Femur (tissue), 1 donor: ENCODE data around the gene CREBL2.
A peak's percentile ranks its signal among the peaks of the same experiment; 100 is the strongest.
"Not testable (repeated sequence)": the region's sequence is repeated elsewhere in the genome, so short reads cannot be mapped to it uniquely, and the experiment has no call there.

Experiments
- DNase-seq: peaks from one replicate; pipeline ENCODE4 v3.0.0-alpha.2; 2017

The CREBL2 gene

DNA sequence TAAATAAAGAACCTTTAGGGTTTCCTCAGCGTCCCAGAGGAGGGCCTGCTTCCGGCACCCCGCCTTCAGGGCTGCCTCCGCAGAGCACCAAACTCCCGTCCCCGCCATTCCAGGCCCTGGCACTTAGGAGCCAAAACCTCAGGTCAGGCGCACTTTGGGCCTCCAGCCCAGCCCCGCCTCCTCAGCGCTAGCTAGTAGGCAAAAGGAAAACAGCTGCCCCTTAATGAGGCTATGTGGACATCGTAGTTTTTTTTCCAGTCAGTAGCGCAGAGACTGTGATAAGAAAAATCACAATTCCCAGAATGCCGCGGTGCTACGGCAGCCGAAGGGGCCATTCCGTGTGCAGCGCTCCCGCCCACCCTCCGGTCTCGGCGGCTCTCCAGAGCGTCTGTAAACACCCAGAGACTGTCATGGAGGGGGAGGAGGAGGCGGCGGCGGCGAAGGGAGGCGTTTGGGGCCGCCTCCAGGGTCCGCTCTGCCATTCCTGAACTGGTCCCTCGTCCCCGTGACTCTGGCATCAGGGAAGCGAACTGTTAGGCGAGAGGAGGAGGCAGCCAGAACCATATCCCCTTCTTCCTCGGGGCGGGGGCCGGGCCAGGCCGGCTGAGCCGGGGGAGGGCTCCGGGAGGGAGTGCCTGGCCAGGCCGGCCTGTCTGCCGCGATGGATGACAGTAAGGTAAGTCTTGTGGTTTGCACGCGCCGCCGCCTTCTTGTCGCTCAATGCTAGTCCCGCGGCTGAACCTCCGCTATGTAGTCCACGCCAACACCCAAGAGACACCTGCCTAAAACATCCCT lies at the start of gene CREBL2:
CREBL2 (plus strand) TSS at position 365 of the 795 bp plus-strand sequence; CDS start at position 662, 297 bp downstream.
- DNase-seq, result peak; percentile 96

DNA sequence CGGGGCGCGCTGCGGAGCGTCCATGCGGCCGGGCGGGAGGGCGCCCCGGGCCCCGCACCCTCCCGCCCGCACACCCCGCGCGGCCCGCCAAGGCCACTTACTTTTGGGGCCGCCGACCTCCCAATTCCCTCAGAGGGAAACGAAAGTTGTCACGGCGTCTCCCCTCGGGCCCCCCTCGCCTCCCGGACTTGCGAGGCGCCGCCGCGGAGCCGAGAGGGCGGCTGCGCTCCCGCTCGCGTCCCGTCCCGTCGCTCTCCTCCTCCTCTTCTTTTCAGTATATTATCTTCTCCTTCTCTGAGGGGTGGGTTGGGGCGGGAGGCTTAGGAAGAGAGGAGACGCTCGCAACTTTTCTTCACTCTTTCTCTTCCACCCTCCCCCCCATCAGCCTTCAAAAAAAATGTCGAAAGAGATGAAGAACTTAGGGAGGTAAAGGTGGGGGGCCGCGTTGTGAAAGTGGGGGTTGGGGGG lies 49.6 kb upstream of the CREBL2 start:
- DNase-seq, result peak; percentile 45

GRCh38 chr12:12562585-12563261 lies 49.0 kb upstream of the CREBL2 start, which contains the start of gene DUSP16:
Gene DUSP16, minus strand, starts transcription at chr12:12562863. Its CDS starts 41,765 bp downstream, at chr12:12521098.
- peak; percentile 97 for DNase-seq

DNA sequence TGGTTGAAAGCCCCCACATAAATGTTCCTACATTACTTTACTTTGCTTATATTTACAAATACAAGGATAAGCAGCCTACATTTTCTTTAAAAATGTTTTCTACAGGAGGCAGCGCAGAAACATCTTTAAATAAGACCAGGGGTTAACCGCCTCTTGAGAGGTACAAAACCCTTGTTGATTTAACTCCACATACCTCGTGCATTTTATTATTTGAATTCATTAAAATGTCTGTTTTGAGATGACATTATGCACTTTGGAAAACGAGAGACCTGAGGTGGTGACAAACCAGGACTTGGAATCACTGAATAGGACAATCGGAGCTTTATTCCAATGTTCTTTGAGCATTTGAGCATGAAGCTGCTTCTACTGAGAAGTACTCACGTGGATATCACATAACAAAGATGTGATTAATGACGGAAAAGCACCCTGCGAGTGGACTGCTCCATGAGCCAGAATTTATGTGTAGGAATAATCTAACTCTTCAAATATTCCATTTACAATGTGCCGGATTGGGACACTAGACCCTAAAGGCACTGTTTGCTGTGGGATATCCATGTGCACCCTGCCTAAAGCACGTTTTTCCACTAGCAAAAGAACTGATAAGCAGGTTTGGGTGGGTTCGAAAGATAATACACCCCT lies 48.3 kb upstream of the CREBL2 start:
- DNase-seq, result no peak

DNA sequence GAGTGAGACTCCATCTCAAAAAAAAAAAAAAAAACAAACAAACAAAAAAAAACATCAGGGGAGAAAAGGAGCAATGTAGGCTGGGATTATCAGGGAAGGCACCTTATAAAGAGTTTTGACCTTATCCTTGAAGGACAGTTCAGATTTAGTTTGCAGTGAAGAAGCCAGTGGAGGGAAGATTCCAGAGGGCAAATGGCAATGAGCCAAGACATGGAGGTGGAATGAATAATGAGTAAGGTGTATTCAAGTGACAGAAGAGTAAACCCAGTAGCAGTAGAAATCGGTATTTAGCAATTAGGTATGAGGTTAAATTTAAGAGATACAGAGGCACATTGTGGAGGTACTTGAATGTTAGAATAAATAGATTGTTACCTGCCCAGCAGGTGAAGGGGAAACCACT lies 46.8 kb upstream of the CREBL2 start:
- DNase-seq, result no peak

- DNase-seq, result not testable (repeated sequence)
Measured at GRCh38 chr12:12565971-12566370, 45.7 kb upstream of the CREBL2 start.

DNA sequence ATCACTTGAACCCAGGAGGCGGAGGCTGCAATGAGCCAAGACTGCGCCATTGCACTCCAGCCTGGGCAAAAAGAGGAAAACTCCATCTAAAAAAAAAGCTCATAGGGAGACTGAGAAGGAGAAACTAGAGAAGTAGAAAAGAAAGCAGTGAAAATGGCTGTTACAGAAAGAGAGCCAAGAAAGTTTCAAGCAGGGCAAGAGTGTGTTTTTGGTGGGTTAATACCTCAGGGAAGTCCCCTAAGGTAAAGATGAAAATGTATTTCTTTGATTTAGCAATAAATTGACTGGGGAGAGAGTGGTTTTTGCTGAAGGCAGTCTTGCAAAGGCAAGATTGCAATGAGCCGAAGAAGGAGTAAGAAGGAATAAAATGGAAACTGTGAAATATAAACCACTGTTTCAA lies 39.0 kb upstream of the CREBL2 start:
- no peak for DNase-seq

DNA sequence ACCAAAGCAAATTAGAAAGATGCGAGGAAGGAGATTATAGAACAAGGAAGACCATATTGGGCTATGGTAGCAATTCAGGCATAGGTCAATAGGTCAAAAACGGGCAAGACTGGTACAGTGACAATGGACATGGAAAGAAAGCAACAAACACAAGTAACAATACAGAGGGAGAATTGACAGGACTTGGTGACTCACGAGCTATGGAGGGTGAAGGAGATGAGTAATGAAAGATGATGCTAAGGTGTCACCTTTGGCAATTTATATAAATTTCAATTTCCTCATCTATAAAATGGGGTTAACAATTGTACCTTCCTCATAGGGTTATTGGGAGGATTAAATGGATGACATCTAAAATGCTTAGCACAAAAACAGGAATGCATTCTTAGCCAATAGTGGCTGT lies 33.9 kb upstream of the CREBL2 start:
- DNase-seq, result no peak

GRCh38 chr12:12580716-12581115 lies 31.0 kb upstream of the CREBL2 start:
- not testable (repeated sequence) for DNase-seq

- DNase-seq, result no peak
Measured at GRCh38 chr12:12582193-12582881, 29.3 kb upstream of the CREBL2 start.

- DNase-seq, result no peak
Measured at GRCh38 chr12:12582895-12583303, 28.8 kb upstream of the CREBL2 start.

- DNase-seq, result no peak
Measured at GRCh38 chr12:12583510-12584178, 28.0 kb upstream of the CREBL2 start.

DNA sequence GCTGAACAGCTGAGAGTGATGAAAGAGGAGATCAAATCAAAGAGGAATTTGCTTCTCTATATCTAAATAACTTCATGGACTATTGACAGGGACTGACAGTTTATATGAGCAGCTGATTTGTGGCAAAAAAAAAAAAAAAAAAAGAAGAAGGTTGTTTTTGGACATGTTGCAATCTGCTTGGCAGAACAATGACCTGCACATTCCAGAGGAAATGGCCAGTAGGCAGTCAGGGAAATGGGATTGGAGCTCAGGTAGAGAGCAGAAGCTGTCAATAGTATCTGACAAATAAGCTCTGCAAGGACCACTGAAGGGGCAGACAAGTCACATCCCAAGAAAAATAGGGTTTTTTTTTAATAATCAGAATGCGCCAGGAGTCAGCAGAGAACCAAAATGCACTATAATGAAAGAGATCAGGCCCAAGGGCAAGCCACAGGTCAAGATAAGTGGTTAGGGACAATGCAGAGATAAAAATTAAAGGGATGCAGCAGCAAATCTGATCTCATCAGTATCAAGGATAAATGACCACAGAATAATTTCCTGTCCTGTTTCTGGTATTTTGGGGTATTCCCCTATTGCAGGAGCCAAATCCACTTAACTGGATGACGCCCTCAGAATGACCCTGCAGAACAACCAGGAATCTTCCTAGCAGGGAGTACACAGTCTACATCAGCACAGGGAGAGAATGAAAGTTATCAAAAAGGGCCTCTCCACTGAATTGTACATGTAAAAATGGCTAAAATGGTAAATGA lies 26.4 kb upstream of the CREBL2 start:
- DNase-seq, result no peak

GRCh38 chr12:12586879-12587675 lies 24.6 kb upstream of the CREBL2 start:
- DNase-seq, result no peak

- DNase-seq, result no peak
Measured at GRCh38 chr12:12587878-12588277, 23.8 kb upstream of the CREBL2 start.

- not testable (repeated sequence) for DNase-seq
Measured at GRCh38 chr12:12588436-12588835, 23.2 kb upstream of the CREBL2 start.

GRCh38 chr12:12590961-12591360 lies 20.7 kb upstream of the CREBL2 start:
- no peak for DNase-seq

DNA sequence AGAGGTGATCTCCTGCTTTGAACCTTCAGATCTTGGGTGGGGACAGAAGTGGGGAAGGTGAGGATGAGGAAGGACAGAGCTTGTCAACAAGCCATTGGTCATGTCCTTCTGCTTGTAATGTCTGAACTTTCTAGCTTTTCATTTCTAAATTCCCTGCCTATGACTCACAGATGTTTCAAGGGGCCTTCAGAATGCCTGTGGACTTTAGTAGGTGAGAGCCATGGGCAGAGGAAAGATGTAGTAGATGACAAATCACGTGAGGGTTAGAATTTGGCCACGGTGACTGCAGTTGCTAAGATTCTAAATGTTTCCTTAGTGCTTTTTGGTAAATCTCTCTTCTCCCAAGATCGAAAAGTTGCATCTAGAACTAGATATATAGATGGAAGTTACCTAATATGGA lies 18.7 kb upstream of the CREBL2 start:
- no peak for DNase-seq

- not testable (repeated sequence) for DNase-seq
Measured at GRCh38 chr12:12595929-12596328, 15.7 kb upstream of the CREBL2 start.

- DNase-seq, result not testable (repeated sequence)
Measured at GRCh38 chr12:12596598-12596997, 15.1 kb upstream of the CREBL2 start.

DNA sequence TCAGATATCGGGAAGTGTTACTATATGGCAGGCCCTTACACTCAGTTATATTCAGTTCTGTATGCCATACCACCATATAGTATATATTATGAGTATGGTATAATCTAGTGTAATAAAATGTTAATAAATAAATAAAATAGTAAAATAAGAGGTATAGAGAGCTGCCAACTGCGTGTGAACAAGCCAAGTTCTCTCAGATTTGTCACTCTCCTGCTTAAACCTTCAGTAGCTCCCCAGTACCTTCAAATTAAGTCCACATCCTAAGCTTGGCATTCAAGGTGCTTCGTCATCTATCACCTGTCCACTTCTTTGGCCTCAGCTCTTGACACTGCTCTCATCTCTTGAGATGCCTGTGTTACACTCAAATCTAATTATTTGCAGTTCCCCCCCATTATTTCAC lies 12.8 kb upstream of the CREBL2 start:
- no peak for DNase-seq
